CD4-positive, alpha-beta T cell treated with Interleukin-17A for 4 hours (primary cell): ENCODE measurements around the gene LSAMP.

Source experiments
- DNase-seq: peaks from one replicate; pipeline ENCODE4 v3.0.0-alpha.2; 2020; ENCODE audit warnings: mixed read lengths

LSAMP gene

GRCh38 chr3:116045314-116045713 lies 400.0 kb downstream of the LSAMP start:
- no peak for DNase-seq

DNA sequence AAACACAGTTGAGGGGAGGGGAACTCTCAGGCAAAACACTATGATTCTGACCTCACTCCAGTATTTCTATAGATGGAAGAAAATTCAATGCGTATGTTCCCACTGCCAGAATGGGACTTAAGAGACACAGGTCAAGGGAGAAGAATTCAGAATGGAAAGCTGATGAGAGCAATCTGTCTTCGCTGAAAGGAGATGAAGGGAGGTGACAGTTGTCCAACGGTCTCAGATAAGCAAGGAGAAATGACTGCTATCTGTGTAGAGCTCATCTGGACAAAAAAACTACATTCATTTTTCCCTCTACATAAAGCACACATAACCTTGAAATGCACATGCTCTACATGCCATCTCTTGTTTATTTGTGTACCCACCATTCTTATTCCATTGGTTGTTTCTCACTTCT lies 405.1 kb downstream of the LSAMP start:
- no peak for DNase-seq

DNA sequence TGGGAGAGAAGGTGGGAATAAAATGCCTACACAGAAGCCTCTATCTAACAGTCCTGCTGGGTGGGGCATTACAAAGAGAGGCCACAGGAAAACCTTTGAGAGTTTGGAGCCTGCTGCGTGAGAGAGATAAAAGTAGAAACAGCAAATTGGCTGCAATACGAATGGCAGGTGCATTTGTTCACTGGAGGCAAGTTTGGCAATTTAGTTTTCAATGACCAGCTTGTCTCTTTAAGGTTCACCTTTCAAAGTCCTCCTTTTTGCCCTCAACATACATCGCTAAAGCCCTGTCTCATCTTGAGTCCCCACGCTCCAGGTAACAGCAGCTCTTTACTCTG lies 405.7 kb downstream of the LSAMP start:
- DNase-seq: no peak

DNA sequence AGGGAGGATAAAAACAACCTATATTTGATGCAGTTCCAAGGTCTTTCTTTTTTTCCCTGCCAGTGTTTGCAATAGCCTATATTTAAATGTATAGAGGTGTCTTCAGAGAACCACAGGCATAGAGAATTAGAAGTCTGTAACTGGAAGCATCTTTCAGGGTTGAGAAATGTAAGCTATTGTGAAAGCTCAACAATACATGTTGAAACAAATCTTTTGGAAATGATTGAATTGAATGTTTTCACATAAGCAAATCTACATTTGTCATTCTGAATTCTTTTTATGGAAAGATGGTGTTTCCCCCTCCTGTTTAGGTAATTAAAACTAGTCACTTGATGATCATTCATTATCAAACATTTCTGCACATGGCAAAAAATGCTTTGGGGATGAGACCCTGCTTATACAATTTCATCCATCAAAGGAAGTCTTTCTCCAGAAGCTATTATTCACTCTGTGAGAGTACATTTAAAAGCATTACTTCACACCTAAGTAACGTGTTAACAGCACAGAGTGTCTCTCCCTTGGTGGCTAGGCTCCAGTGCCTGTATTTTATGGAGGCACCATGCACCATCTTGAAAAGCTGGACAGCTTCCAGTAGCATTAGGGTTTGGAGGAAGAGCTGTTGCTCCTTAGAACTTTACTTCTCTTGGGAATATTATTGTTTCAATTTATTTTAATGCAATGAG lies 406.2 kb downstream of the LSAMP start:
- no peak for DNase-seq

GRCh38 chr3:116037954-116038911 lies 407.1 kb downstream of the LSAMP start:
- no peak for DNase-seq

DNA sequence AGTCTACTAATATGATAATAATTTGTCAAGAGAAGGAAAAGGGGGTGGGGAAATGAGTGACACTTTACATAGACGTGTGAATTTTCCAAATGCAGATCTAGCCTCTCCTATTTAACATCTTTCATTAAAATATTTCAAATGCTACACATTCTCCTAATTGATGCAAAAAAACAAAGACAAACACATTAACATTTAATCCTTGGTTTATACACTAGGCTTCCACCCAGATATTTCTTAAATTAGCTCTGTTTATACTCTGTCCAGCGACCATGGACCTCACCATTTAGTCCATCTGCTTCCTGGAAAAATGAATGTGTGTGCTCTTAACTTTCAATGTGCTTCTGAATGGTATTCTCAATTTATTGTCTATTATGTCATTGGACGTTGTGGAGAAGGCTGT lies 409.9 kb downstream of the LSAMP start:
- no peak for DNase-seq

DNA sequence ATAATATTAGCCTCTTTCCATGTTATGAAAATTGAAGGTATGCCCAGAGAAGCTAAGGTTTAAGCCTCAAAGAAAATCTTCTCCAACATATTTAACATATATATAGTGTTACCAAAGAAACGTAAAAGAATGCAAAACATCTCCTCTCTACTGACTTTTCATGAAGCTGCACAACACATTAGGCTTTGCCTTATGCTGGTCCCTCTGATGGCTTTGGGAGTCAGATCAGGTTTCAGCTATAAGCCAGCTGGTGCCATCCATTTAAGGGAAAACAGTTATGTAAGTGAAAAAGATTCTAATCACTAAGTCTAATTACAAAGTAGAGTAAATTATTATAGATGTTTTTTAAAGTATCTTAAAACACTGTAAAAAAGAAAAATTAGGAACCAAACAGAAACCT lies 410.5 kb downstream of the LSAMP start:
- DNase-seq: no peak

DNA sequence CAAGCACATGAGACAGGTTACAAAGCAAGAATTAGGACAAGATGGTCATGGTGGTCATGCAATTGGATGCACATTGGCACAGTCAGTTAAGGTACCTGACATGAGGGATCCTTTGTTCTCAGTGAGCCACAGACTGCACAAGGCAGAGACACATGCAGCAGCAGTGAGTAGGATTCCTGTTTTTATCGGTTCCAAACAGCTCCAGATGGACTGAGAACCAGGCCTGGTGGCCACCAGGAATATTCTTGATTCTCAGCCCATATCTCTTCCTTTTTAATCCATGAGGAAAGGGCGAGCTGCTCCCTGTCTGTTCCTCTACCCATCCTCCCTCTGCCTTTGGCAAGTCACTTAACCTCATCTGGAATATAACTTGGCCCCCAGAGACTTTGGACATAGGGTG lies 411.2 kb downstream of the LSAMP start:
- DNase-seq: no peak

DNA sequence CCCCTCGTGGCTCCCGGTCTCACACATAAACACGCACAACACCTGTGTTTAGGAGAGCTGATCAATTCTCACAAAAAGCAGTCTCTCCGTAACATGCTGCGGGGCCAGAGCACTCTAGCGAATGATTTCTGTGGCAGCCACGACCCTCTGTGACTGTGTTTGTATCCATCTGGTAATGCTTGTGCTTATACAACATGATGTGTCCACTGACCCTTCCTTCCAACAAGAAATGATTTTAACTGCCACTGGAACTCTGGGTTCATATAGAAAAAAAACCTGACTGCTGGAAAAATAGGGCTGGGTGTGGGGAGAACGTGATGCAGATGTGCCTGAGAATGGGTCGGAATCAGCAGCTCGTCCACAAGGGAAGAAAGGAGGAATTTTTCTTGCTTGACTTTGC lies 411.8 kb downstream of the LSAMP start:
- no peak for DNase-seq

DNA sequence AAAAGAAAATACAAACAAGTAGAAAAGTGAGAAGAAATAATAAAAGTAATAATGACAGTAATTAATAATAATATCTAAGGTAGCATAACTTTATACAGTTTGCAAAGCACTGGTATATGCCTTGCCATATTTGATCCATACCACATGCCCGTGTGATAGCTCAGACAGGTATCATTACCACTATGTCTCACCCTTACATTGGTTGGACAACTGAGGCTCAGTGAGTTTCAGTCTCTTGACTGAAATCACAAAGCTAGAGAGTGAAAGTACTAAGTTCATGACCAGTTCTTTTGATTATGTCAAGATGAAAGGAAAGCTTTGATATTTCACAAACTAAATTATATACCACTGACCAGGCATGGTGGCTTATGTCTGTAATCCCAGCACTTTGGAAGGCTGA lies 413.1 kb downstream of the LSAMP start:
- DNase-seq: no peak

DNA sequence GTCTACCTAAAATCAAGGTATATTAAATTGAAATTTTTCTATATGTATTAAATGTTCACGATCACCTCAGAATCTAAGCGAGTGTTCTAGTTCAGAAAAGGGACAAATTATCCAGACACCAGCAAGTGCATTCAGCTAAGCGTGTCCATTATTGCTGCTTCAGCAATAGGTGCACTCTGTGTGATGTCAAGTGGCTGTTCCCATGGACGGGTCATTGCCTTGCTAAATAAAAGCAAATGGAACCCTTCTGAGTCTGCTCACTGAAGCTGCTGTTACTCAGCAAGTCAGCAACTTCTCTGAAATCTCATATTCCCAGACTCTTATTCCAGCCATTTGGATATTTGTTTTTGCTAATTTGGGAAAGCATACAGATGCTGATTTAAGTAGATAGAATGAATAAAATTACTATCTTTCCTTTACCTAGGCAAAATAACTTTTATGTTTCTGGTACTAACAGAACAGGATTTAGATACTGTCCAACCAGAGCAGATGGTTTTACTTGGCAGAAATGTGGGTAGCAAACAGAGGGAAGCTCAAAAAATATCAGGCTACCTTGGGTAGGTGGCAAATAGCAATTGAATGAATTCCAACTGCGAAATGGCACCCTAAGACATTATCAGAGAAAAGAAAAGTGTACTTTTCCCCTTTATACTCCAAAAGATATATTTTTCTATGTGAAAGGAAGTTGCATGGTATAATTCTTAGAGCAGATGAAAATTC lies 415.0 kb downstream of the LSAMP start:
- no peak for DNase-seq

DNA sequence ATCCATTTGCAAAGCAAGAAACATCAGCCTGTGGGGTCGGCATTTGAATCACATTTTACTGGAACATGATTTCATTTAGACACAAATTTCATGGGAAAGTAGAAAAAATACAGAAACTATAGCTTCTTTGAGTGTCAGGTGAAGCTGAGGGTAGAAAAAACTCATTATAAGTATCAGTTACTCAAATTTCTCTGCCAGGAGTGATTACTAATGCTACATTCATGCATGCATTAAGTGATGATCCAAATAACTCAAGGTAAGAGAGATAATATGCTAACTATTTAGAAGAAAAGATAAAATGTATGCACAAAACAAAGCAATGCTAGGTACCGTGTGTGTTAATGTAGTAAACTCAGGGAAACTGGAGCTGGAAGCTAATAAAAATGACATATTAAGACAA lies 416.0 kb downstream of the LSAMP start:
- no peak for DNase-seq

DNA sequence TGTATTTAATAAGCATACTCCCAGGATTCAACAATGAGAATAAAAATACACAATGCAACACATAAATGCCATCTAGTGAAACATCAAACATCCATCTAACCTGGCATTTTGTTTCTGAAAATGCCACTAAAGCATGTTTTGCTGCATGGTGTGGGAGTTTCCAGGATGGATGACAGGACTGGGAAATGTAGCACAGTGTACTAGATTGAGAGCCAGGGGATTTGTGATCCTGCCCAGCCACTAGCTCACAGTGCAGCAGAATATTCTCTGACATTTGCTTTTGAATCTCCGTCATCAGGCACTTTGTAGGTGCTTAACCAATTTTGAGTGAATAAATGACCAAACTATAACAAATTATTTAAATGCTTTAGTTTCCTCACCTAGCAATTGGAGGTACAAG lies 417.1 kb downstream of the LSAMP start:
- DNase-seq: no peak

DNA sequence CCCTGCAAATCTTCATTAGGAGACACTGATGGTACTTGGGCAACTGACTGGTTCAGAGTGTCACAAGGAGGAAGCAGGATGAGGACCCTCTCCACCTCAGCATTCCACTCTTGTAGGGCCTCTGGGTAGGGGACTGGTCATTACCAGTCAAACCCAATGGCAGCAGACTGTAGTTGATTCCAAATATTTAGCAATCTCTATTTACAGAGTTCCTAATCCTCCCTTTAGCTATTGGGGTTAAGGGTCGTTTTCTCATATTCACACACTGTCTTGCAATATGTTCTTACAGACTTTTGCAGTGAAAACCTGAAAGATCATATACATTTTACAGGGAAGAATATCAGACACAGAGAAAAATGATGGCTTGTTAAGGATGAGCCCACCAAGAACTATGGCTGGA lies 424.3 kb downstream of the LSAMP start:
- no peak for DNase-seq

- no peak for DNase-seq
These were observed 424.8 kb downstream of the LSAMP start for GRCh38 chr3:116020495-116020894.

DNA sequence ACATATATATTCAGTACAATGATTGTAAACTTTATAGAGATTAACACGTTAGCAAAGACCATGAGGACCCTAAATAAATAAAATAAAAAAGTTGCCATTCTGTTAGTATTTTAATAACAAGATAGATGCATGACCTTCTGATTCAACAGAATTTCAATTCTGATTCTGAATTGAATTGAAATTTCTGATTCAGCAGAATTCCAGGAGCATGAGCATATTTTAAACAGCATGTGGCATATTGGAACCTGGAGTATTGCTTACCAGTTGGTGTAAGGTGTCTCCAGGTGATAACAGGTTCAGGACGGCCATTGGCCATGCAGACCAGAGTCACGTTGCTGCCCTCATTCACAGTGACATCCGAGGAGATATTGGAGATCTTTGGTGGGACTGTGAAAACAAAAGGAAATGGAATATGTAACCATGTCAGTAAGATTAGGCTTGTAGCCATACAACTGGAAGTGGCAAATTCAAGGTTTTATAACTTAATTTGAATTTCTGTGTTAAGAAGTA lies 426.0 kb downstream of the LSAMP start:
- no peak for DNase-seq

GRCh38 chr3:116018646-116019045 lies 426.6 kb downstream of the LSAMP start:
- DNase-seq: no peak

DNA sequence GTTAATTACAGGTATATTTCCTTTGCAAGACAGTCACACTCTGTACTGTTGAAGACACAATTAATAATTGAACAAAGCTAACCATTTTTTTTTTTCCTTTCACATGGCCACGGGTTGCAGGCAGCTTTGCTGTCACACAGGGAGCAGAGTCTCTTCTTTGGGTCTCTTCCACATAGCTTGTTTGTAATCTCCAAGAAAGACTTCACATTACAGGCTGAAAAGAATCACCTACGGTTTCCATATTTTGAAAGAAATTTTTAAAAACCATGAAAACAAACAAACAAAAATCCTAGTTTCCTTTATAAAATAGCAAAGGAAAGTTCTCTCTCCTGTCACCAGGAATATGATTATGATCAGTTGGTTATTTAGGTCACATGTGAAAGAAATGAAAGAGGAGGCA lies 429.4 kb downstream of the LSAMP start:
- no peak for DNase-seq

GRCh38 chr3:116007000-116007399 lies 438.3 kb downstream of the LSAMP start:
- DNase-seq: no peak

- no peak for DNase-seq
These were observed 439.9 kb downstream of the LSAMP start for GRCh38 chr3:116005404-116005803.

GRCh38 chr3:116002235-116002634 lies 443.1 kb downstream of the LSAMP start:
- DNase-seq: no peak

DNA sequence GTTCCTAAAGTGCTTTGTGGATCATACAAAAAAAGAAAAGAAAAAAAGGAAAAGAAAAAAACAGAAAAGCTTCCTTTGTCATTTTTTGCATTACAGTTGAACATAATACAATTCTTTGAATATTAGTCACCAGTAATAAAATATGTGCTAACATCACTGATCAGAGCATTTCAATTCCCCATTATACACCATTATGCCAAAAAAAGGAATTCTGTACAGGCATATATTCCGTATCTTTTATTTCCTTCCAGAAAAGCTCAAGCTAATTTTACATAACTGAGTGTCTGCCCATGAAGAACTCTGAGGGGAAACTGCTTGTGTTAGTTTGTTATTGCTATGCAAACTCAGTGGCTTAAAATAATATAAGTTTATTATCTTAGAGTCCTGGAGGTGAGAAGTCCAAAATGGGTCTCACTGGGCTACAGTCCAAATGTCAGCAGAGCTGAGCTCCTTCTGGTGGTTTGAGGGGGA lies 444.1 kb downstream of the LSAMP start:
- DNase-seq: no peak

GRCh38 chr3:116000311-116000710 lies 445.0 kb downstream of the LSAMP start:
- no peak for DNase-seq
